Smooth muscle cell (in vitro differentiated cells): ENCODE data around the gene ZNRD2. TPM values are rescaled to one million over a fixed set of nuclear protein-coding genes. Genes with fewer than 3 reads are reported as not detected.

Experiments
- DNase-seq: peaks from one replicate; lab custom pipeline; 2025; ENCODE audit not compliant: unreplicated experiment; lab: John Stamatoyannopoulos, UW
- H2AFZ ChIP-seq: fragments of 200-600 bp; sonication (generic); 2 replicates; pipeline ENCODE4 v1.6.0; 2016; ENCODE audit warnings: antibody characterized with exemption, low read depth, mild to moderate bottlenecking
- H3F3A ChIP-seq: fragments of 200-600 bp; sonication (generic); 2 replicates; pipeline ENCODE4 v1.6.0; 2017; ENCODE audit warnings: antibody characterized with exemption, low read depth
- H3K27ac ChIP-seq: fragments of 200-600 bp; sonication (generic); 2 replicates; pipeline ENCODE4 v1.5.1; 2016; ENCODE audit warnings: low read depth, mild to moderate bottlenecking
- H3K27me3 ChIP-seq: fragments of 200-600 bp; sonication (generic); 2 replicates; pipeline ENCODE4 v1.6.1; 2016; ENCODE audit warnings: low read depth, mild to moderate bottlenecking
- H3K36me3 ChIP-seq: fragments of 200-600 bp; sonication (generic); 2 replicates; pipeline ENCODE4 v1.5.1; 2016; ENCODE audit warnings: low read depth
- H3K4me1 ChIP-seq: fragments of 200-600 bp; sonication (generic); 2 replicates; pipeline ENCODE4 v1.5.1; 2016; ENCODE audit warnings: low read depth
- H3K4me2 ChIP-seq: fragments of 200-600 bp; sonication (generic); 2 replicates; pipeline ENCODE4 v1.6.0; 2016; ENCODE audit warnings: mild to moderate bottlenecking
- H3K4me3 ChIP-seq: fragments of 200-600 bp; sonication (generic); 2 replicates; pipeline ENCODE4 v1.5.1; 2016; ENCODE audit warnings: mild to moderate bottlenecking
- H3K79me2 ChIP-seq: fragments of 200-600 bp; sonication (generic); 2 replicates; pipeline ENCODE4 v1.6.0; 2016; ENCODE audit warnings: low read depth, mild to moderate bottlenecking
- H3K9ac ChIP-seq: fragments of 200-600 bp; sonication (generic); 2 replicates; pipeline ENCODE4 v1.6.0; 2016; ENCODE audit warnings: low read depth
- H3K9me3 ChIP-seq: fragments of 200-600 bp; sonication (generic); replicated peaks from 2 replicates; pipeline ENCODE4 v1.5.1; 2016; ENCODE audit warnings: low read depth
- H4K20me1 ChIP-seq: fragments of 200-600 bp; sonication (generic); 2 replicates; pipeline ENCODE4 v1.6.0; 2016; ENCODE audit warnings: low read depth
- CTCF ChIP-seq: fragments of 200-600 bp; sonication (generic); IDR thresholded peaks from 2 replicates; pipeline ENCODE4 v1.5.1; 2017; ENCODE audit warnings: borderline replicate concordance, mild to moderate bottlenecking, antibody characterized with exemption; ENCODE audit not compliant: insufficient read depth, poor library complexity, severe bottlenecking
- whole genome bisulfite sequencing: methylation state at CpG from one replicate; pipeline ENCODE4 v1.1.7; 2016; ENCODE audit warnings: low lambda C conversion rate; 5-methylcytosine and 5-hydroxymethylcytosine counted together
- polyA plus RNA-seq: library from polyadenylated mRNA; unstranded; fragments of >200 nt; fragmentation: Nextera tagmentation; extraction: Ambion mirVana; gene quantifications from 2 replicates; pipeline ENCODE4 v1.2.1, GENCODE V29; 2016
- total RNA-seq: library from RNA; depleted of rRNA; stranded (reverse); fragments of >200 nt; gene quantifications from 2 replicates; pipeline ENCODE4 v1.2.3, GENCODE V29; 2014

Gene ZNRD2
- total and polyA plus RNA-seq, 2 experiments from 2014 or later: 55.5 to 105 TPM

GRCh38 chr11:65576867-65577755 is 6.8 kb downstream of the ZNRD2 start:
- H3F3A ChIP-seq: peaks cover 18% of the 10 kb centered on the region
- peak overlapping the region; percentile 49 for H3K27ac ChIP-seq
- no peaks in the 10 kb centered on the region for H3K27me3 ChIP-seq
- H3K79me2 ChIP-seq: peaks cover 9% of the 10 kb centered on the region
- H3K4me2 ChIP-seq: peak overlapping the region; percentile 94
- H2AFZ ChIP-seq: no peak overlapping the region
- no peaks in the 10 kb centered on the region for H3K36me3 ChIP-seq
- WGBS: 53% methylated on average over 18 of the region's 18 CpGs
- TF ChIP-seq CTCF: no peak
- DNase-seq: peak; percentile 26
- H3K4me3 ChIP-seq: peak overlapping the region; percentile 90
- no peaks in the 10 kb centered on the region for H3K9me3 ChIP-seq
- H3K4me1 ChIP-seq: peaks cover 11% of the 10 kb centered on the region
- no peak overlapping the region for H3K9ac ChIP-seq
- peaks cover 19% of the 10 kb centered on the region for H4K20me1 ChIP-seq

- H3K4me2 ChIP-seq: peak overlapping the region; percentile 94
- no peak overlapping the region for H3K4me3 ChIP-seq
- H4K20me1 ChIP-seq: peaks cover 19% of the 10 kb centered on the region
- H3K36me3 ChIP-seq: no peaks in the 10 kb centered on the region
- no peak for TF ChIP-seq CTCF
- no peaks in the 10 kb centered on the region for H3K27me3 ChIP-seq
- H3K27ac ChIP-seq: peak overlapping the region; percentile 49
- H3K79me2 ChIP-seq: peaks cover 8% of the 10 kb centered on the region
- no peak overlapping the region for H3K9ac ChIP-seq
- no peaks in the 10 kb centered on the region for H3K9me3 ChIP-seq
- H2AFZ ChIP-seq: no peak overlapping the region
- peaks cover 10% of the 10 kb centered on the region for H3K4me1 ChIP-seq
- peaks cover 18% of the 10 kb centered on the region for H3F3A ChIP-seq
- no peak for DNase-seq
- 67% methylated on average over 8 of the region's 8 CpGs for WGBS
These were observed 7.5 kb downstream of the ZNRD2 start for GRCh38 chr11:65577756-65578109.

GRCh38 chr11:65578134-65578533 is 7.9 kb downstream of the ZNRD2 start:
- no peak for TF ChIP-seq CTCF

More at GRCh38 chr11:65578134-65578533, 7.9 kb downstream of the ZNRD2 start:
- Histone ChIP-seq H3K4me3 (no peak overlapping the region), H2AFZ (no peak overlapping the region), H3K9ac (no peak overlapping the region), H4K20me1 (peaks cover 16% of the 10 kb centered on the region), H3K4me1 (peaks cover 10% of the 10 kb centered on the region), H3K27ac (no peak overlapping the region), H3K9me3 (no peaks in the 10 kb centered on the region), H3K27me3 (no peaks in the 10 kb centered on the region), H3K79me2 (peaks cover 4% of the 10 kb centered on the region), H3K36me3 (no peaks in the 10 kb centered on the region), H3K4me2 (peak overlapping the region; percentile 94), H3F3A (peaks cover 18% of the 10 kb centered on the region)
- DNase-seq: no peak
- 92% methylated on average over 7 of the region's 7 CpGs for WGBS
